K562 (cell line): ENCODE data around the gene NOP16. TPM values are rescaled to one million over a fixed set of nuclear protein-coding genes. Genes with fewer than 3 reads are reported as not detected.

ENCODE experiments used
- ATAC-seq: fragments of 200-7000 bp; cut with Tn5 transposase; 3 replicates; pipeline ENCODE4 v1.9.1; 2020; ENCODE audit warnings: moderate library complexity
- BruUV-seq: library from RNA; stranded (reverse); fragments of 400-500 nt; replicated peaks from 2 replicates; lab custom pipeline; 2021; lab: Mats Ljungman, UMichigan
- CTCF ChIA-PET: fragments of 300-600 bp; formaldehyde crosslinking; extraction: SDS; loops from one replicate; lab custom pipeline; 2021; ENCODE audit warnings: low intra/inter-chr PET ratio; lab: Yijun Ruan, JAX
- POLR2A ChIA-PET: fragments of 300-600, 350-650 bp; sonication (Branson Sonifier 250); formaldehyde crosslinking; extraction: SDS; loops from one replicate; lab custom pipeline; 2021; ENCODE audit warnings: antibody characterized with exemption, inconsistent platforms; lab: Yijun Ruan, JAX
- DNase-seq, 4 experiments: peaks; one replicate each; pipeline versions ENCODE4 v3.0.0 to v3.0.0-alpha.2; 2011 to 2018; ENCODE audit warnings: low spot score in 3 of 4, mixed read lengths in 3 of 4; ENCODE audit errors: extremely low read depth in 1 of 4
- FAIRE-seq: peaks from 2 replicates; lab custom pipeline; 2011; peaks lifted over from hg19 to GRCh38; lab: Jason Lieb, UNC
- H2AFZ ChIP-seq: 2 replicates; pipeline ENCODE4 v1.6.0; 2011; ENCODE audit warnings: low read depth, low read length, control low read depth, inconsistent platforms
- H3K27ac ChIP-seq: fragments of 200-600 bp; 3 replicates; pipeline ENCODE4 v1.8.0; 2011; ENCODE audit warnings: low read depth, mild to moderate bottlenecking, control low read depth, inconsistent platforms, low read length, moderate library complexity, mixed read lengths; ENCODE audit errors: extremely low read depth
- H3K27me3 ChIP-seq, 2 experiments: fragments of 300-600 bp in 1 of 2; 2 replicates in 1 of 2; 3 replicates in 1 of 2; pipeline versions ENCODE4 v1.6.0 to v1.8.0; 2011; ENCODE audit warnings: inconsistent platforms in 2 of 2, low read length in 2 of 2, mild to moderate bottlenecking in 1 of 2, mixed read lengths in 1 of 2, moderate library complexity in 1 of 2; ENCODE audit not compliant: control insufficient read depth in 2 of 2, insufficient read depth in 2 of 2
- H3K36me3 ChIP-seq: fragments of 300-600 bp; 3 replicates; pipeline ENCODE4 v1.8.0; 2011; ENCODE audit warnings: mild to moderate bottlenecking, low read length, inconsistent platforms; ENCODE audit not compliant: control insufficient read depth, insufficient read depth
- H3K4me1 ChIP-seq, 2 experiments: fragments of 200-600 bp in 1 of 2; replicated peaks in 1 of 2; 2 replicates in 1 of 2; 3 replicates in 1 of 2; pipeline versions ENCODE4 v1.5.1 to v1.8.0; 2011; ENCODE audit warnings: inconsistent platforms in 2 of 2, low read length in 2 of 2, mild to moderate bottlenecking in 1 of 2, mixed read lengths in 1 of 2, moderate library complexity in 1 of 2; ENCODE audit not compliant: control insufficient read depth in 2 of 2, insufficient read depth in 2 of 2
- H3K4me2 ChIP-seq: 2 replicates; pipeline ENCODE4 v1.6.1; 2011; ENCODE audit warnings: low read length, control low read depth, inconsistent platforms, mixed read lengths; ENCODE audit not compliant: insufficient read depth
- H3K4me3 ChIP-seq: fragments of 200-600 bp; sonication (generic), shearing (Covaris generic); 2 replicates; pipeline ENCODE4 v1.5.1; 2016; ENCODE audit warnings: control low read depth, inconsistent platforms
- H3K79me2 ChIP-seq: fragments of 200-600 bp; 3 replicates; pipeline ENCODE4 v1.8.0; 2011; ENCODE audit warnings: low read length, inconsistent platforms; ENCODE audit not compliant: control insufficient read depth, insufficient read depth
- H3K9ac ChIP-seq, 2 experiments: 2 replicates each; pipeline versions ENCODE4 v1.6.0 to v1.6.1; 2011; ENCODE audit warnings: low read depth in 2 of 2, low read length in 2 of 2, control low read depth in 1 of 2, inconsistent platforms in 1 of 2, mild to moderate bottlenecking in 1 of 2, mixed read lengths in 1 of 2; ENCODE audit not compliant: insufficient read depth in 1 of 2
- H3K9me1 ChIP-seq: one replicate; pipeline ENCODE4 v1.6.0; 2011; ENCODE audit warnings: inconsistent platforms, mild to moderate bottlenecking, low read length, moderate library complexity; ENCODE audit not compliant: control insufficient read depth, insufficient read depth
- H3K9me3 ChIP-seq: replicated peaks from 2 replicates; pipeline ENCODE4 v1.5.1; 2011; ENCODE audit warnings: low read depth, low read length, inconsistent platforms; ENCODE audit not compliant: control insufficient read depth, insufficient read depth
- H4K20me1 ChIP-seq: replicated peaks from 2 replicates; pipeline ENCODE4 v1.6.1; 2011; ENCODE audit warnings: low read length, inconsistent platforms, mixed read lengths; ENCODE audit not compliant: control insufficient read depth, insufficient read depth
- ATF3 ChIP-seq, 2 experiments: fragments of 450-650 bp in 1 of 2; sonication (generic) in 1 of 2; formaldehyde crosslinking in 1 of 2; IDR thresholded peaks in 1 of 2; conservative IDR thresholded peaks in 1 of 2; 2 replicates each; pipeline versions ENCODE4 v1.6.1 to v1.8.1; 2016 to 2023; ENCODE audit warnings: mild to moderate bottlenecking in 2 of 2, moderate library complexity in 2 of 2, inconsistent platforms in 1 of 2, missing genetic modification reagents in 1 of 2
- CREB1 ChIP-seq, 2 experiments: sonication (generic) in 1 of 2; formaldehyde crosslinking in 1 of 2; IDR thresholded peaks; 2 replicates each; pipeline versions ENCODE4 v1.6.1 to v1.8.0; 2012 to 2022; ENCODE audit warnings: inconsistent platforms in 1 of 2, mild to moderate bottlenecking in 1 of 2, missing genetic modification reagents in 1 of 2, moderate library complexity in 1 of 2
- E2F3 ChIP-seq: fragments of 250-450 bp; sonication (Bioruptor Pico); IDR thresholded peaks from 2 replicates; pipeline ENCODE4 v1.4.0; 2020; ENCODE audit warnings: mild to moderate bottlenecking
- POLR2H ChIP-seq: IDR thresholded peaks from 2 replicates; pipeline ENCODE4 v1.6.1; 2016; ENCODE audit warnings: missing genetic modification characterization, low read depth, mild to moderate bottlenecking, control low read depth, missing compliant biosample characterization, moderate library complexity
- ZC3H4 ChIP-seq: sonication (generic); formaldehyde crosslinking; IDR thresholded peaks from 2 replicates; pipeline ENCODE4 v1.9.0; 2021; ENCODE audit warnings: missing genetic modification reagents, borderline replicate concordance
- ZNF197 ChIP-seq: fragments of 200-800 bp; sonication (Bioruptor generic); IDR thresholded peaks from 2 replicates; pipeline ENCODE4 v1.6.1; 2016; ENCODE audit warnings: low read depth, missing genetic modification characterization, missing compliant biosample characterization
- ZNF77 ChIP-seq: fragments of 250-450 bp; sonication (Bioruptor Pico); IDR thresholded peaks from 2 replicates; pipeline ENCODE4 v1.5.0; 2020
- WGBS: fragments of 100-300 bp; shearing (Covaris generic); methylation state at CpG from one replicate; pipeline ENCODE4 v1.1.6; 2016; ENCODE audit warnings: low coverage, mixed read lengths; ENCODE audit not compliant: insufficient coverage; ENCODE audit errors: missing lambda C conversion rate; 5-methylcytosine and 5-hydroxymethylcytosine counted together
- in situ Hi-C: fragments of 300-500 bp; cut with MboI; formaldehyde crosslinking; loops from 4 replicates; pipeline ENCODE4 v1.15.0; 2018; ENCODE audit warnings: inconsistent platforms, mixed read lengths
- intact Hi-C: fragments of 100-400 bp; cut with micrococcal nuclease; formaldehyde crosslinking; loops from 2 replicates; pipeline ENCODE4 v1.14.2; 2022
- polyA plus RNA-seq, 8 experiments: library from polyadenylated mRNA; depleted of rRNA in 4 of 8; stranded (reverse) in 5 of 8; unstranded in 3 of 8; fragments of >200 nt; fragmentation: Nextera tagmentation in 2 of 8; fragmentation: Illumina TruSeq in 1 of 8; extraction: Ambion mirVana in 2 of 8; extraction: Trizol in 1 of 8; gene quantifications; 2 replicates each; pipeline versions ENCODE4 v1.2.1 to v1.2.3, GENCODE V29; 2011 to 2014; ENCODE audit warnings: inconsistent platforms in 1 of 8, missing spikeins in 1 of 8
- total RNA-seq, 7 experiments: library from RNA; depleted of rRNA in 6 of 7; stranded (reverse); fragments of >200 nt in 6 of 7; fragmentation: Illumina TruSeq in 2 of 7; extraction: Trizol in 2 of 7; gene quantifications; 2 replicates each; pipeline versions ENCODE4 v1.2.1 to v1.2.3, GENCODE V29; 2011 to 2021; ENCODE audit warnings: low replicate concordance in 1 of 7

NOP16 gene
- total and polyA plus RNA-seq, 9 of the 15 experiments (the other 6 are each of a cell fraction or from before 2014, with no cell fraction given) = 92.5 to 342 (median 148) TPM

DNA sequence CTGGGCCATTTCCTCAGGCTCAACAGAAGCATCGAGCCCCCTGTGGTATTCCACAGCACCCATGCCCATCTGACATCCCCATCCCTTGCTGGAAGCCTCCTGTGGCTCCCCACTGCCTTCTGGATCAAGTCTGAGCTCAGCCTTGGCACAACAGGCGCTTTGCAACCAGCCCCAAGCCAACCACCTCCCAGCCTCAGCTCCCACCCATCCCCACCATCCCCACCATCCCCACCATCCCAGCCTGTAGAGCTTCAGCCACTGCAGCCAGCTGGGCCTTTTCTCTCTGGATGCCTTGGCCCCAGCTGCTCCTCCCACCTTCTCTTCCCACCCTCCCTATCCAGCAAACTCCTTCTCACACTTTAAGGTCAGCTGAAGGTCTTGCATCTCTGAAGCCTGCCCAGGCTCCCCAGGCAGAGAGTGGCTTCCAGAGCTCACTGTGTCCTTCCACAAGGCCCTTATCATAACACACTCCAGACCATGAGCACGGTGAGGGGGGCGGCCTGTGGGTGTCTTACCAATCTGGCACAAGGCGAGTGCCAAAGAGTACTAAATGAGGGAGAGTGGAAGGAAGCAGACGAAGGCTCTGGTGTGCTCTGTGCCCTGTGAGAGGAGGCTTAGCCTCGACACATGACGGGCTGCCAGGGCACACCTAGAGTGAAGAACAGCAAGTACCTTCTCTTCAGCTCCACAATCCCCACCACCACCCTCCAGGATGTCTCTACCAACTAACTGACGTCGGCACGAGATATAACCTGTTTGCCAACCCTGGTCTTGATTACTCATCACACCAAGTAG, 6.7 kb upstream of the NOP16 start:
- intact Hi-C loops = no loop called here
- no TSS peak for BruUV-seq
- H2AFZ ChIP-seq = no peak overlapping the region
- H3K4me2 ChIP-seq = no peak overlapping the region
- H3K36me3 ChIP-seq = peaks cover 61% of the 10 kb centered on the region
- H3K79me2 ChIP-seq = peaks cover 11% of the 10 kb centered on the region
- H3K9ac ChIP-seq = peak overlapping the region in 1 of 2 experiments; percentile 36; a peak in 1 of 4 replicates
- ChIA-PET POLR2A (interaction anchor here (0.5 to 3.3 kb wide), 2 partner anchors 12 to 15 kb away, joined by 3 to 15 read pairs; no protein-coding TSS in a partner anchor), CTCF (no interaction called here)
- 80% methylated on average over 10 of the region's 11 CpGs for WGBS
- no peaks in the 10 kb centered on the region for H3K27me3 ChIP-seq
- in situ Hi-C loops = no loop called here
- peaks cover 12 to 26% of the 10 kb centered on the region in 2 experiments; a peak in 4 of 5 replicates for H3K4me1 ChIP-seq
- TF ChIP-seq ATF3 (IDR thresholded peaks at IDR 0.05) (no peak), ATF3 (CRISPR knock-in tag; conservative IDR thresholded peaks at IDR 0.05) (no peak), CREB1 (IDR thresholded peaks at IDR 0.05) (no peak), CREB1 (CRISPR knock-in tag; IDR thresholded peaks at IDR 0.05) (no peak), ZNF77 (CRISPR knock-in tag) (no peak), E2F3 (no peak), ZNF197 (CRISPR knock-in tag) (no peak), POLR2H (tag) (no peak), ZC3H4 (no peak)
- ATAC-seq = no peak
- no peak for DNase-seq
- no peak overlapping the region for H3K4me3 ChIP-seq
- H3K9me1 ChIP-seq = peaks cover 3% of the 10 kb centered on the region
- no peaks in the 10 kb centered on the region for H4K20me1 ChIP-seq
- no peaks in the 10 kb centered on the region for H3K9me3 ChIP-seq
- no peak for FAIRE-seq
- H3K27ac ChIP-seq = no peak overlapping the region
